Fibroblast of lung (primary cell): Measurements from ENCODE around the gene CORO2B. TPM values are rescaled to one million over a fixed set of nuclear protein-coding genes. Genes with fewer than 3 reads are reported as not detected.

Experiments
- DNase-seq, 2 donors: peaks; one replicate each; pipeline versions ENCODE4 v3.0.0 to v3.0.0-alpha.2; 2010; ENCODE audit warnings: low read depth in 2 of 2
- H2AFZ ChIP-seq: 2 replicates; pipeline ENCODE4 v1.5.1; 2012; ENCODE audit warnings: low read length, control low read depth, inconsistent platforms
- H3K27ac ChIP-seq: 2 replicates; pipeline ENCODE4 v1.5.1; 2011; ENCODE audit warnings: low read length, control low read depth; ENCODE audit not compliant: insufficient read depth
- H3K27me3 ChIP-seq: 2 replicates; pipeline ENCODE4 v1.5.1; 2011; ENCODE audit warnings: mild to moderate bottlenecking, low read length; ENCODE audit not compliant: control insufficient read depth, insufficient read depth
- H3K36me3 ChIP-seq: 2 replicates; pipeline ENCODE4 v1.5.1; 2011; ENCODE audit warnings: low read length; ENCODE audit not compliant: control insufficient read depth, insufficient read depth
- H3K4me1 ChIP-seq: 2 replicates; pipeline ENCODE4 v1.5.1; 2011; ENCODE audit warnings: low read length; ENCODE audit not compliant: control insufficient read depth, insufficient read depth; ENCODE audit errors: extremely low read depth
- H3K4me2 ChIP-seq: 2 replicates; pipeline ENCODE4 v1.5.1; 2011; ENCODE audit warnings: low read length, control low read depth; ENCODE audit not compliant: insufficient read depth; ENCODE audit errors: extremely low read depth
- H3K4me3 ChIP-seq, 4 experiments: fragments of 200-600 bp in 1 of 4; sonication (generic) in 1 of 4; replicated peaks in 1 of 4; 2 replicates each; pipeline ENCODE4 v1.5.1; 2011 to 2016; ENCODE audit warnings: low read length in 4 of 4, low read depth in 3 of 4, mild to moderate bottlenecking in 3 of 4, control low read depth in 2 of 4, inconsistent platforms in 1 of 4, mixed read lengths in 1 of 4; ENCODE audit not compliant: insufficient read depth in 1 of 4; ENCODE audit errors: control extremely low read depth in 1 of 4
- H3K79me2 ChIP-seq: 2 replicates; pipeline ENCODE4 v1.5.1; 2012; ENCODE audit warnings: mild to moderate bottlenecking, low read length, inconsistent platforms; ENCODE audit not compliant: control insufficient read depth, insufficient read depth
- H3K9ac ChIP-seq: 2 replicates; pipeline ENCODE4 v1.5.1; 2011; ENCODE audit warnings: mild to moderate bottlenecking, low read length, control low read depth; ENCODE audit not compliant: insufficient read depth
- H3K9me3 ChIP-seq: 2 replicates; pipeline ENCODE4 v1.5.1; 2012; ENCODE audit warnings: low read depth, low read length; ENCODE audit not compliant: control insufficient read depth, insufficient read depth
- H4K20me1 ChIP-seq: 2 replicates; pipeline ENCODE4 v1.5.1; 2011; ENCODE audit warnings: low read length; ENCODE audit not compliant: control insufficient read depth, insufficient read depth; ENCODE audit errors: extremely low read depth
- CTCF ChIP-seq, 2 donors: IDR thresholded peaks in 1 of 2; conservative IDR thresholded peaks in 1 of 2; 1 replicate in 1 of 2; 2 replicates in 1 of 2; pipeline ENCODE4 v1.5.1; 2011 to 2012; ENCODE audit warnings: low read length in 2 of 2, control low read depth in 1 of 2, inconsistent platforms in 1 of 2, low read depth in 1 of 2, mild to moderate bottlenecking in 1 of 2
- EZH2 ChIP-seq: IDR thresholded peaks from 2 replicates; pipeline ENCODE4 v1.5.1; 2012; ENCODE audit warnings: low read length, control low read depth, mild to moderate bottlenecking; ENCODE audit errors: missing control alignments
- polyA plus RNA-seq, 2 donors: library from polyadenylated mRNA; depleted of rRNA in 1 of 2; stranded (reverse) in 1 of 2; unstranded in 1 of 2; fragments of >200 nt; gene quantifications; 2 replicates each; pipeline ENCODE4 v1.2.1, GENCODE V29; 2011 to 2012; ENCODE audit warnings: missing spikeins in 1 of 2
- total RNA-seq: library from RNA; depleted of rRNA; stranded (reverse); fragments of >200 nt; gene quantifications from 2 replicates; pipeline ENCODE4 v1.2.1, GENCODE V29; 2014

Gene CORO2B
- total and polyA plus RNA-seq, 2 donors (not counting 1 experiment from before 2014, with no cell fraction given) = 17.5 to 25.3 TPM

GRCh38 chr15:68683551-68683950 is 104.8 kb downstream of the CORO2B start:
- Histone ChIP-seq H3K9ac (no peak overlapping the region), H4K20me1 (no peaks in the 10 kb centered on the region), H3K27me3 (no peaks in the 10 kb centered on the region), H3K27ac (no peak overlapping the region), H3K4me3 (no peak overlapping the region), H3K4me2 (no peak overlapping the region), H3K4me1 (no peaks in the 10 kb centered on the region), H2AFZ (no peak overlapping the region), H3K79me2 (no peaks in the 10 kb centered on the region), H3K9me3 (no peaks in the 10 kb centered on the region), H3K36me3 (no peaks in the 10 kb centered on the region)
- no peak for DNase-seq
- TF ChIP-seq CTCF (conservative IDR thresholded peaks at IDR 0.05 in 1 of 2, IDR thresholded peaks at IDR 0.05 in 1 of 2; ENCODE audit: low read depth in 1 of 2, low read length in 2 of 2) = no peak
- TF ChIP-seq EZH2 = no peak

- no peaks in the 10 kb centered on the region for H3K36me3 ChIP-seq
Measured at GRCh38 chr15:68684476-68684875, 105.7 kb downstream of the CORO2B start.

GRCh38 chr15:68687136-68687735 is 108.4 kb downstream of the CORO2B start:
- TF ChIP-seq CTCF (conservative IDR thresholded peaks at IDR 0.05 in 1 of 2, IDR thresholded peaks at IDR 0.05 in 1 of 2; ENCODE audit: low read depth in 1 of 2, low read length in 2 of 2) (no peak), EZH2 (no peak)
- Histone ChIP-seq H3K9me3 (no peaks in the 10 kb centered on the region), H2AFZ (no peak overlapping the region), H3K9ac (no peak overlapping the region), H4K20me1 (no peaks in the 10 kb centered on the region), H3K4me2 (no peak overlapping the region), H3K4me3 (no peak overlapping the region), H3K27me3 (no peaks in the 10 kb centered on the region), H3K27ac (no peak overlapping the region), H3K4me1 (no peaks in the 10 kb centered on the region), H3K79me2 (no peaks in the 10 kb centered on the region), H3K36me3 (no peaks in the 10 kb centered on the region)
- DNase-seq = no peak

More at GRCh38 chr15:68684476-68684875, 105.7 kb downstream of the CORO2B start:
- no peak overlapping the region for H3K4me3 ChIP-seq
- no peak overlapping the region for H2AFZ ChIP-seq
- no peaks in the 10 kb centered on the region for H4K20me1 ChIP-seq
- no peak for DNase-seq
- H3K9me3 ChIP-seq = no peaks in the 10 kb centered on the region
- H3K27ac ChIP-seq = no peak overlapping the region
- H3K4me1 ChIP-seq = no peaks in the 10 kb centered on the region
- no peak for TF ChIP-seq EZH2
- no peak for TF ChIP-seq CTCF (conservative IDR thresholded peaks at IDR 0.05 in 1 of 2, IDR thresholded peaks at IDR 0.05 in 1 of 2; ENCODE audit: low read depth in 1 of 2, low read length in 2 of 2)
- H3K4me2 ChIP-seq = no peak overlapping the region
- no peaks in the 10 kb centered on the region for H3K27me3 ChIP-seq
- H3K79me2 ChIP-seq = no peaks in the 10 kb centered on the region
- no peak overlapping the region for H3K9ac ChIP-seq
